Adipocyte (in vitro differentiated cells): ENCODE data around the gene ANKMY1.
A peak's percentile ranks its signal among the peaks of the same experiment; 100 is the strongest.

ENCODE experiments used
- DNase-seq: peaks from one replicate; pipeline ENCODE4 v3.0.0-alpha.2; 2015; ENCODE audit warnings: low read depth
- H3K27me3 ChIP-seq: replicated peaks from 2 replicates; pipeline ENCODE4 v1.7.0; 2013; ENCODE audit warnings: mild to moderate bottlenecking, low read length, moderate library complexity; ENCODE audit not compliant: control insufficient read depth, insufficient read depth
- H3K36me3 ChIP-seq: 2 replicates; pipeline ENCODE4 v1.7.0; 2013; ENCODE audit warnings: low read length, mild to moderate bottlenecking, moderate library complexity; ENCODE audit not compliant: control insufficient read depth, insufficient read depth, severe bottlenecking
- H3K4me1 ChIP-seq: 2 replicates; pipeline ENCODE4 v1.7.0; 2013; ENCODE audit warnings: mild to moderate bottlenecking, low read length, moderate library complexity; ENCODE audit not compliant: control insufficient read depth, insufficient read depth
- H3K4me3 ChIP-seq: 2 replicates; pipeline ENCODE4 v1.7.0; 2013; ENCODE audit warnings: mild to moderate bottlenecking, low read length, moderate library complexity
- H3K9ac ChIP-seq: 2 replicates; pipeline ENCODE4 v1.7.0; 2013; ENCODE audit warnings: mild to moderate bottlenecking, low read length, moderate library complexity
- H3K9me3 ChIP-seq: 2 replicates; pipeline ENCODE4 v1.7.0; 2013; ENCODE audit warnings: mild to moderate bottlenecking, low read length, moderate library complexity; ENCODE audit not compliant: control insufficient read depth

ANKMY1 gene

GRCh38 chr2:240593703-240594451 is 36.1 kb upstream of the ANKMY1 start:
- Histone ChIP-seq H3K27me3 (no peaks in the 10 kb centered on the region), H3K9ac (no peak overlapping the region), H3K4me3 (no peak overlapping the region), H3K36me3 (peaks cover 22% of the 10 kb centered on the region), H3K4me1 (no peaks in the 10 kb centered on the region), H3K9me3 (no peaks in the 10 kb centered on the region)
- no peak for DNase-seq

GRCh38 chr2:240593026-240593702 is 35.4 kb upstream of the ANKMY1 start:
- Histone ChIP-seq H3K4me3 (no peak overlapping the region), H3K27me3 (no peaks in the 10 kb centered on the region), H3K9ac (no peak overlapping the region), H3K9me3 (no peaks in the 10 kb centered on the region), H3K36me3 (peaks cover 15% of the 10 kb centered on the region), H3K4me1 (peaks cover 4% of the 10 kb centered on the region)
- DNase-seq = no peak

- H3K27me3 ChIP-seq = no peaks in the 10 kb centered on the region
- H3K4me1 ChIP-seq = peaks cover 15% of the 10 kb centered on the region
- no peak overlapping the region for H3K4me3 ChIP-seq
- no peak overlapping the region for H3K9ac ChIP-seq
- H3K36me3 ChIP-seq = peaks cover 15% of the 10 kb centered on the region
- no peak for DNase-seq
- H3K9me3 ChIP-seq = no peaks in the 10 kb centered on the region
These were observed 34.0 kb upstream of the ANKMY1 start for GRCh38 chr2:240591784-240592183.

GRCh38 chr2:240591226-240591625 is 33.4 kb upstream of the ANKMY1 start:
- Histone ChIP-seq H3K4me3 (no peak overlapping the region), H3K36me3 (peaks cover 15% of the 10 kb centered on the region), H3K27me3 (no peaks in the 10 kb centered on the region), H3K9me3 (no peaks in the 10 kb centered on the region), H3K9ac (no peak overlapping the region), H3K4me1 (peaks cover 15% of the 10 kb centered on the region)
- DNase-seq = no peak

GRCh38 chr2:240590681-240591111 is 32.9 kb upstream of the ANKMY1 start:
- peaks cover 15% of the 10 kb centered on the region for H3K36me3 ChIP-seq
- H3K9ac ChIP-seq = no peak overlapping the region
- DNase-seq = no peak

GRCh38 chr2:240589850-240590525 is 32.2 kb upstream of the ANKMY1 start:
- Histone ChIP-seq H3K36me3 (peaks cover 15% of the 10 kb centered on the region), H3K27me3 (no peaks in the 10 kb centered on the region), H3K9me3 (no peaks in the 10 kb centered on the region), H3K4me1 (peaks cover 23% of the 10 kb centered on the region), H3K4me3 (no peak overlapping the region), H3K9ac (no peak overlapping the region)
- no peak for DNase-seq

More at GRCh38 chr2:240590681-240591111, 32.9 kb upstream of the ANKMY1 start:
- Histone ChIP-seq H3K9me3 (no peaks in the 10 kb centered on the region), H3K4me3 (no peak overlapping the region), H3K27me3 (no peaks in the 10 kb centered on the region), H3K4me1 (peaks cover 16% of the 10 kb centered on the region)

- Histone ChIP-seq H3K9me3 (no peaks in the 10 kb centered on the region), H3K27me3 (no peaks in the 10 kb centered on the region), H3K9ac (no peak overlapping the region), H3K36me3 (peaks cover 15% of the 10 kb centered on the region), H3K4me3 (no peak overlapping the region), H3K4me1 (peaks cover 29% of the 10 kb centered on the region)
- no peak for DNase-seq
These were observed 31.6 kb upstream of the ANKMY1 start for GRCh38 chr2:240589375-240589774.

- Histone ChIP-seq H3K9ac (no peak overlapping the region), H3K4me3 (no peak overlapping the region), H3K36me3 (peaks cover 15% of the 10 kb centered on the region)
These were observed 30.9 kb upstream of the ANKMY1 start for GRCh38 chr2:240588669-240589068.

GRCh38 chr2:240588006-240588655 is 30.3 kb upstream of the ANKMY1 start:
- Histone ChIP-seq H3K9me3 (no peaks in the 10 kb centered on the region), H3K9ac (no peak overlapping the region), H3K36me3 (peaks cover 15% of the 10 kb centered on the region), H3K27me3 (no peaks in the 10 kb centered on the region), H3K4me3 (peak overlapping the region; percentile 90), H3K4me1 (peaks cover 29% of the 10 kb centered on the region)
- no peak for DNase-seq

More at GRCh38 chr2:240588669-240589068, 30.9 kb upstream of the ANKMY1 start:
- Histone ChIP-seq H3K9me3 (no peaks in the 10 kb centered on the region), H3K4me1 (peaks cover 29% of the 10 kb centered on the region), H3K27me3 (no peaks in the 10 kb centered on the region)
- DNase-seq = no peak

GRCh38 chr2:240586919-240587800 is 29.4 kb upstream of the ANKMY1 start:
- peak overlapping the region; percentile 90 for H3K4me3 ChIP-seq
- DNase-seq = peak; percentile 59
- H3K4me1 ChIP-seq = peaks cover 29% of the 10 kb centered on the region
- peaks cover 15% of the 10 kb centered on the region for H3K36me3 ChIP-seq
- peak overlapping the region; percentile 94 for H3K9ac ChIP-seq
- no peaks in the 10 kb centered on the region for H3K9me3 ChIP-seq
- H3K27me3 ChIP-seq = no peaks in the 10 kb centered on the region
